ENCODE results near the gene ADRA2C.

ADRA2C gene

GRCh38 chr4:3784454-3785291 is 18.5 kb downstream of the ADRA2C start:
- no peaks in the 10 kb centered on the region for H3K36me3 Mint-ChIP-seq (ENCODE audit: low read depth)
- peaks cover 6% of the 10 kb centered on the region for H3K27me3 Mint-ChIP-seq
- H3K9me3 Mint-ChIP-seq, result peaks cover 9% of the 10 kb centered on the region
- intact Hi-C loops (cut with micrococcal nuclease), result no loop called here
- H3K27ac Mint-ChIP-seq, result no peak overlapping the region
- no peaks in the 10 kb centered on the region for H3K4me1 Mint-ChIP-seq (ENCODE audit: low read depth)
- H3K4me3 Mint-ChIP-seq, result no peak overlapping the region

DNA sequence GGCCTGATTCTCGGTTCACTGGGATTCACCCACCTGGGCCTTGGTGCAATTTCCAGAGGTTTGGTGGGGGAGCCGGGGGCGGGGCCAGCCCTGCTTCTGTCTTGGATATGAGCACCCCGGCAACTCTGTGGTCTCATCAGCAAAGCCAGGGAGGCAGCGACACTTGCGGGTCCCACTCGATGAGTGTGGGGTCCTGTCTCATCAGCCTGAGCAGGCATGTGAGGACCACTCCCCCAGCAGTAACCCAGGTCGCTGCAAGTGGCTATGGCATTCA is 19.0 kb downstream of the ADRA2C start:
- Mint-ChIP-seq H3K36me3 (ENCODE audit: low read depth) (no peaks in the 10 kb centered on the region), H3K9me3 (peaks cover 9% of the 10 kb centered on the region), H3K4me3 (no peak overlapping the region), H3K27me3 (peaks cover 6% of the 10 kb centered on the region), H3K4me1 (ENCODE audit: low read depth) (no peaks in the 10 kb centered on the region), H3K27ac (no peak overlapping the region)
- intact Hi-C loops (cut with micrococcal nuclease), result no loop called here

- Mint-ChIP-seq H3K4me1 (ENCODE audit: low read depth) (no peaks in the 10 kb centered on the region), H3K9me3 (peaks cover 4% of the 10 kb centered on the region), H3K27me3 (peaks cover 6% of the 10 kb centered on the region), H3K36me3 (ENCODE audit: low read depth) (no peaks in the 10 kb centered on the region), H3K27ac (no peak overlapping the region), H3K4me3 (no peak overlapping the region)
- intact Hi-C loops (cut with micrococcal nuclease), result no loop called here
Observed at GRCh38 chr4:3786196-3786869, 20.1 kb downstream of the ADRA2C start.

DNA sequence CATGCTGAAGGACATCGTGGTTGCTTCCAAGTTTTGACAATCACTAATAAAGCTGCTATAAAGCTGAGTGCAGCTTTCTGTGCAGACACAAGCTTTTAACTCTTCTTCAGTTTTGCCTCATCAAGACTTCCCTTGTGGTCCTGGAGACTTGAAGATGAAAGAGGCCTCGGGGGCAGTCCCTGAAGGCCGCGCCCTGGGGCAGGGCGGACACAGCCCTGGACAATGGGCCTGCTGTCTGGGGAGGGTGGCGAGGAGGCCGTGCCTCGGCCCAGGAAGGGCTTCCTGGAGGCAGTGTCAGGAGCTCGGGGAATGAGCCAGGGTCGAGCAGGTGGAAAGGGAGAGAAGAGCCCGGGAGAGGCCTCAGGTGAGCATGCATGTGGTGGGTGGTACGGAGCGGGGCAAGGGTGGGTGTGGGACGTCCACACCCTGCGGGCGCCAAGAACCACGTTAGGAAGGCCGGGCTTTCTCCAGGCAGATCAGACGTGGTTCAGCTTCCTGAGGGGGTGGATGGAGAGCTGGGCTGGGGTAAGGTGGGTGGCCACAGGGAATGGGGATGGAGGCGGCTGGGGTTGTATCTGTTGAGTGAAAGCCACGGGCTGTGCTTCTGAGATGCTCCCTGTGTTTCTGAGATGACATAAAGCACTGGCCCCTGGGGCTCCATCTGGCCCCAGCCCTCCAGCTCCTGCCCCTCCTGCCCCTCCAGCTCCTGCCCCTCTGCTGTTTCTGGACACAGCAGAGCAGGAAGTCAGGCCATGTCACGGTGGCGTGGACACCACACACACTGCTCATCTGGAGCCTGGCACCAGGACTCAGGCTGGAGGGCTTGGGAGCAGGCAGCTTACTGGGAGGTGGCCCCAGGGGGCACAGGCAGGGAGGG is 21.5 kb downstream of the ADRA2C start:
- Mint-ChIP-seq H3K27ac (no peak overlapping the region), H3K4me3 (no peak overlapping the region), H3K27me3 (peaks cover 3% of the 10 kb centered on the region), H3K4me1 (ENCODE audit: low read depth) (no peaks in the 10 kb centered on the region), H3K9me3 (no peaks in the 10 kb centered on the region), H3K36me3 (ENCODE audit: low read depth) (no peaks in the 10 kb centered on the region)
- intact Hi-C loops (cut with micrococcal nuclease), result no loop called here

- H3K4me1 Mint-ChIP-seq (ENCODE audit: low read depth), result no peaks in the 10 kb centered on the region
- no peak overlapping the region for H3K27ac Mint-ChIP-seq
- H3K27me3 Mint-ChIP-seq, result peaks cover 4% of the 10 kb centered on the region
- H3K9me3 Mint-ChIP-seq, result no peaks in the 10 kb centered on the region
- no peaks in the 10 kb centered on the region for H3K36me3 Mint-ChIP-seq (ENCODE audit: low read depth)
- no peak overlapping the region for H3K4me3 Mint-ChIP-seq
- intact Hi-C loops (cut with micrococcal nuclease), result no loop called here
Observed at GRCh38 chr4:3788366-3788660, 22.1 kb downstream of the ADRA2C start.

GRCh38 chr4:3789587-3789986 is 23.4 kb downstream of the ADRA2C start:
- Mint-ChIP-seq H3K27me3 (peaks cover 4% of the 10 kb centered on the region), H3K4me1 (ENCODE audit: low read depth) (no peaks in the 10 kb centered on the region), H3K36me3 (ENCODE audit: low read depth) (no peaks in the 10 kb centered on the region), H3K27ac (no peak overlapping the region), H3K4me3 (no peak overlapping the region), H3K9me3 (peaks cover 3% of the 10 kb centered on the region)
- intact Hi-C loops (cut with micrococcal nuclease), result no loop called here

GRCh38 chr4:3790006-3790561 is 23.9 kb downstream of the ADRA2C start:
- Mint-ChIP-seq H3K36me3 (ENCODE audit: low read depth) (no peaks in the 10 kb centered on the region), H3K27me3 (peaks cover 4% of the 10 kb centered on the region), H3K27ac (no peak overlapping the region), H3K4me1 (ENCODE audit: low read depth) (no peaks in the 10 kb centered on the region), H3K4me3 (no peak overlapping the region), H3K9me3 (peaks cover 8% of the 10 kb centered on the region)
- intact Hi-C loops (cut with micrococcal nuclease), result no loop called here

- Mint-ChIP-seq H3K27ac (no peak overlapping the region), H3K27me3 (peaks cover 3% of the 10 kb centered on the region), H3K4me3 (no peak overlapping the region), H3K9me3 (peaks cover 14% of the 10 kb centered on the region), H3K4me1 (ENCODE audit: low read depth) (no peaks in the 10 kb centered on the region), H3K36me3 (ENCODE audit: low read depth) (no peaks in the 10 kb centered on the region)
- intact Hi-C loops (cut with micrococcal nuclease), result no loop called here
Observed at GRCh38 chr4:3791256-3791655, 25.1 kb downstream of the ADRA2C start.

GRCh38 chr4:3791910-3792542 is 25.8 kb downstream of the ADRA2C start:
- Mint-ChIP-seq H3K27ac (no peak overlapping the region), H3K4me3 (no peak overlapping the region), H3K4me1 (ENCODE audit: low read depth) (no peaks in the 10 kb centered on the region), H3K27me3 (peaks cover 3% of the 10 kb centered on the region), H3K9me3 (peaks cover 21% of the 10 kb centered on the region), H3K36me3 (ENCODE audit: low read depth) (no peaks in the 10 kb centered on the region)
- intact Hi-C loops (cut with micrococcal nuclease), result no loop called here

DNA sequence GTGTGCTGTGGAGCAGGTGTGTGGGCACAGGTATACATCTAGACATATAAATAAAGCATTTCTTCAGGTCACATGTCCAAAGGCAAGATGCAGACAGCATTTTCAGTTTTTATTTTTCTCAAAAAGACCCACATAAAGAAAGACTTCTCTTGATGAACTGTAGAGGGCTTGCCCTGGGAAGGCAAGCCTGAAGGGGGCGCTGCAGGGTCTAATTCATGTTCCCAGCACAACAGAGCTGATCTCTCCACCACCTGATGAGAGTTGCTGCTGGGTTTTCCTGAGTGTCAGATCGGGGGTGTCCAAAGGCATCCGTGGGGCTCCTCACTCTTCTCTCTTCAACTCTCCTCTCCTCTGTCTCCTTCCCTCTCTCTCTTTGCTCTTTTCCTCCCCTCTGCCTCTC is 26.6 kb downstream of the ADRA2C start:
- Mint-ChIP-seq H3K36me3 (ENCODE audit: low read depth) (no peaks in the 10 kb centered on the region), H3K4me1 (ENCODE audit: low read depth) (no peaks in the 10 kb centered on the region), H3K9me3 (peaks cover 21% of the 10 kb centered on the region), H3K4me3 (no peak overlapping the region), H3K27ac (no peak overlapping the region), H3K27me3 (peaks cover 3% of the 10 kb centered on the region)
- intact Hi-C loops (cut with micrococcal nuclease), result no loop called here

DNA sequence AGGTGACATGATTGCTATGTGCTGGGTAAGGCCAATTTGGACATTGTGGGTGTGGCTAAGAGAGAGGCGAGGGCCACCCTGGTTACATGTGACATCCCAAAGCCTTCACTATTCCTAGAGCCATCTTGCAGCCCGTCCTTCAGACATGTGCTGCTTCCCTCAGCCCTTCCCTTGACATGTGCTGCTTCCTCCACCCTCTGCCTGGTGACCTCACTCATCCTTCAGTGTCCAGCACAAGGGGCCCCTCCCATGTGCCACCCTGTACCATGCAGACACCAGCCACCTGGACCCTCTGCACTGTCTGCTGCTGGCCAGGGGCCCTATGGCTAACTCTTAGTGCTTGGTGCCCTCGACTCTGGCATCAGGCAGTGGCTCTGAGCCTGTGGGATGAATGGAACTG is 27.4 kb downstream of the ADRA2C start:
- no peak overlapping the region for H3K4me3 Mint-ChIP-seq
- intact Hi-C loops (cut with micrococcal nuclease), result no loop called here
- peaks cover 21% of the 10 kb centered on the region for H3K9me3 Mint-ChIP-seq
- no peaks in the 10 kb centered on the region for H3K36me3 Mint-ChIP-seq (ENCODE audit: low read depth)
- H3K27ac Mint-ChIP-seq, result no peak overlapping the region
- H3K27me3 Mint-ChIP-seq, result peaks cover 3% of the 10 kb centered on the region
- no peaks in the 10 kb centered on the region for H3K4me1 Mint-ChIP-seq (ENCODE audit: low read depth)

- H3K9me3 Mint-ChIP-seq, result peaks cover 21% of the 10 kb centered on the region
- H3K4me1 Mint-ChIP-seq (ENCODE audit: low read depth), result no peaks in the 10 kb centered on the region
- intact Hi-C loops (cut with micrococcal nuclease), result no loop called here
- H3K4me3 Mint-ChIP-seq, result no peak overlapping the region
- H3K27me3 Mint-ChIP-seq, result peaks cover 1% of the 10 kb centered on the region
- no peaks in the 10 kb centered on the region for H3K36me3 Mint-ChIP-seq (ENCODE audit: low read depth)
- H3K27ac Mint-ChIP-seq, result no peak overlapping the region
Observed at GRCh38 chr4:3796960-3797359, 30.8 kb downstream of the ADRA2C start.

DNA sequence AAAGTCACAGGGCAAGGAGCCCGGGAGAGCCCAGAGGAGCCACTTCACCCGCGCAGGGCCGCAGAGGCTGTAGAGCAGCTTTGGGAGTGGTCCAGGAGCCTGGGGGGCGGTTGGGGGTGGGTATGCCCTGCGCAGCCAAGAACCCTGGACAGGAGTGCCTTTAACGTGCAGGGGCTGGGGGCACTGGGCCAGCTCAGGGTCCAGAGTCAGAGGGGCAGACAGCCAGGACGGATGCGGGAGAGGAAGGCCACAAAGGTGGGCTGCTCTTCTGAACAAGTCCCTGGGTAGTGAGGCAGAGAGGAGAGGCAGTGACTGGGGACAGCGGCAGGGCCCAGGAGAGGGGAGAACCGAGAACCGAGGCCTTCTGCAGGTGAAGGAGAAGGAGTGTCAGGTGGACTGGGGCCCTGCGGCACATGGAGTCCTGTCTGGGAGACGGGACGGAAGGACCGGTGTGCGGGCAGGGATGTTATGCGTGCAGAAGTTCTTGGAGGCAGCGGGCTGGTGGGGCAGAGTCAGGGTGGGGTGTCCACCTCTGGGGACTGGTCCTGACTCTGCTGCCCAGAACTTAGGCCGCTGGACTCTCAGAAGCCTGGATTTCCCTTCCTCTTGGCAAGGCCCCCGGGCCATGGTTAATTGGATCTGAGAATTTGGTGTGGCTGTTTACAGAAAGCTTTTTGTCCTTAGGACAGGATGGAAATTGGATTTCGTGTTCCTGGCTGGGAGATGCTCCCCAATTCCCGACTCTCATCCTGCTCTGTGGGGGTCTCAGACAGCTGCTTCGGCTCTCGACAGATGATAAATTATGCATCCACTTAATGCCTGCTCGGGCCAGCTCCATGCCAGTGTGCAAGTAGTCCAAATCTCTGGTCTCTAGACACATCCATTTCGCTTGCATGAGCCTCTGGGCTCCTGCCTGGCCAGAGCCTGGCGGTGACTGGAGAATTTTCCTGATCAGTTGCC is 31.9 kb downstream of the ADRA2C start:
- Mint-ChIP-seq H3K36me3 (ENCODE audit: low read depth) (no peaks in the 10 kb centered on the region), H3K9me3 (peaks cover 21% of the 10 kb centered on the region), H3K4me3 (no peak overlapping the region), H3K27ac (no peak overlapping the region), H3K4me1 (ENCODE audit: low read depth) (no peaks in the 10 kb centered on the region), H3K27me3 (no peaks in the 10 kb centered on the region)
- intact Hi-C loops (cut with micrococcal nuclease), result no loop called here
